Measurements from ENCODE around the gene ZNF674.
"Not testable (repeated sequence)": the region's sequence is repeated elsewhere in the genome, so short reads cannot be mapped to it uniquely, and the experiment has no call there.

The ZNF674 gene

GRCh38 chrX:46465203-46465602, 80.0 kb downstream of the ZNF674 start:
- no peak for DNase-seq (ENCODE audit: low read depth in 2 of 2)
- H3K4me3 ChIP-seq (replicated peaks in 1 of 2; ENCODE audit: low read depth in 2 of 2, low read length in 2 of 2), result no peak overlapping the region
- TF ChIP-seq CTCF (IDR thresholded peaks at IDR 0.05; ENCODE audit: low read depth, low read length), result no peak

GRCh38 chrX:46463682-46464081, 81.5 kb downstream of the ZNF674 start:
- H3K4me3 ChIP-seq (replicated peaks in 1 of 2; ENCODE audit: low read depth in 2 of 2, low read length in 2 of 2), result no peak overlapping the region
- no peak for TF ChIP-seq CTCF (IDR thresholded peaks at IDR 0.05; ENCODE audit: low read depth, low read length)
- DNase-seq (ENCODE audit: low read depth in 2 of 2), result no peak

- no peak for TF ChIP-seq CTCF (IDR thresholded peaks at IDR 0.05; ENCODE audit: low read depth, low read length)
- no peak for DNase-seq (ENCODE audit: low read depth in 2 of 2)
- H3K4me3 ChIP-seq (replicated peaks in 1 of 2; ENCODE audit: low read depth in 2 of 2, low read length in 2 of 2), result no peak overlapping the region
These were observed 83.5 kb downstream of the ZNF674 start for GRCh38 chrX:46461660-46462191.

- not testable (repeated sequence) for H3K4me3 ChIP-seq (replicated peaks in 1 of 2; ENCODE audit: low read depth in 2 of 2, low read length in 2 of 2); DNase-seq (ENCODE audit: low read depth in 2 of 2)
These were observed 84.2 kb downstream of the ZNF674 start for GRCh38 chrX:46460801-46461659.

- DNase-seq (ENCODE audit: low read depth in 2 of 2), result peak in 1 of 2 donors; percentile 16
- no peak overlapping the region for H3K4me3 ChIP-seq (replicated peaks in 1 of 2; ENCODE audit: low read depth in 2 of 2, low read length in 2 of 2)
- TF ChIP-seq CTCF (IDR thresholded peaks at IDR 0.05; ENCODE audit: low read depth, low read length), result no peak
These were observed 85.6 kb downstream of the ZNF674 start for GRCh38 chrX:46459603-46460002.

- no peak overlapping the region for H3K4me3 ChIP-seq (replicated peaks in 1 of 2; ENCODE audit: low read depth in 2 of 2, low read length in 2 of 2)
- DNase-seq (ENCODE audit: low read depth in 2 of 2), result peak in 1 of 2 donors; percentile 48
- TF ChIP-seq CTCF (IDR thresholded peaks at IDR 0.05; ENCODE audit: low read depth, low read length), result no peak
These were observed 88.9 kb downstream of the ZNF674 start for GRCh38 chrX:46456125-46456922.
